Peyer's patch (tissue), 4 donors: ENCODE data around the gene HDAC9.

ENCODE experiments used
- POLR2A ChIP-seq, 2 donors: fragments of 450-650 bp; IDR thresholded peaks; one replicate each; pipeline ENCODE4 v1.5.1; 2017; ENCODE audit warnings: antibody characterized with exemption in 2 of 2, mild to moderate bottlenecking in 2 of 2, moderate library complexity in 2 of 2
- TF ChIP-seq, protein P1 (sequence below), 6 experiments: fragments of 450-650 bp in 4 of 6; fragments of 200-600 bp in 2 of 6; sonication (generic) in 1 of 6; IDR thresholded peaks; one replicate each; pipeline ENCODE4 v1.5.1; 2017 to 2019; ENCODE audit warnings: antibody characterized with exemption in 6 of 6, mild to moderate bottlenecking in 3 of 6, moderate library complexity in 1 of 6

DNA sequence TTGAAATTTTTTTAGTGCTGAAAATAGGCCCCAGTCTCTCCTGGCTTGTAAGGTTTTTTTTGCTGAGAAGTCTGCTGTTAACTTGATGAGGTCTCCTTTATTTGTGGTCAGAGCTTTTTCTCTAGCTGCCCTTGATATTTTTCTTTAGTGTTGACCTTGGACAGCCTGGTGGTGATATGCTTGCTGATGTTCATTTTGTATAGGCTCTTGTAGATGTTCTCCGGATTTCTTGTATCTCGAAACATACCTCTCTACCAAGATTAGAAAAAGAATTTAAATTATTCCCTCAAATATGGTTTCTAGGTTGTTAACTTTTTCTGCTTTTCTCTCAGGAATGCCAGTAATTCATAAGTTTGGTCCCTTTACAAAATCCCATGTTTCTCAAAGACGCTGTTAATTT lies 519.5 kb downstream of the HDAC9 start:
- TF ChIP-seq, protein P1, sequence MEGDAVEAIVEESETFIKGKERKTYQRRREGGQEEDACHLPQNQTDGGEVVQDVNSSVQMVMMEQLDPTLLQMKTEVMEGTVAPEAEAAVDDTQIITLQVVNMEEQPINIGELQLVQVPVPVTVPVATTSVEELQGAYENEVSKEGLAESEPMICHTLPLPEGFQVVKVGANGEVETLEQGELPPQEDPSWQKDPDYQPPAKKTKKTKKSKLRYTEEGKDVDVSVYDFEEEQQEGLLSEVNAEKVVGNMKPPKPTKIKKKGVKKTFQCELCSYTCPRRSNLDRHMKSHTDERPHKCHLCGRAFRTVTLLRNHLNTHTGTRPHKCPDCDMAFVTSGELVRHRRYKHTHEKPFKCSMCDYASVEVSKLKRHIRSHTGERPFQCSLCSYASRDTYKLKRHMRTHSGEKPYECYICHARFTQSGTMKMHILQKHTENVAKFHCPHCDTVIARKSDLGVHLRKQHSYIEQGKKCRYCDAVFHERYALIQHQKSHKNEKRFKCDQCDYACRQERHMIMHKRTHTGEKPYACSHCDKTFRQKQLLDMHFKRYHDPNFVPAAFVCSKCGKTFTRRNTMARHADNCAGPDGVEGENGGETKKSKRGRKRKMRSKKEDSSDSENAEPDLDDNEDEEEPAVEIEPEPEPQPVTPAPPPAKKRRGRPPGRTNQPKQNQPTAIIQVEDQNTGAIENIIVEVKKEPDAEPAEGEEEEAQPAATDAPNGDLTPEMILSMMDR (IDR thresholded peaks at IDR 0.05): no peak
- no peak for TF ChIP-seq POLR2A (IDR thresholded peaks at IDR 0.05)
